Measurements from ENCODE around the gene ENTHD1. TPM values are rescaled to one million over a fixed set of nuclear protein-coding genes. Genes with fewer than 3 reads are reported as not detected.
A peak's percentile ranks its signal among the peaks of the same experiment; 100 is the strongest.

The ENTHD1 gene
- total RNA-seq, 1 donor from 2014 or later, result not detected

DNA sequence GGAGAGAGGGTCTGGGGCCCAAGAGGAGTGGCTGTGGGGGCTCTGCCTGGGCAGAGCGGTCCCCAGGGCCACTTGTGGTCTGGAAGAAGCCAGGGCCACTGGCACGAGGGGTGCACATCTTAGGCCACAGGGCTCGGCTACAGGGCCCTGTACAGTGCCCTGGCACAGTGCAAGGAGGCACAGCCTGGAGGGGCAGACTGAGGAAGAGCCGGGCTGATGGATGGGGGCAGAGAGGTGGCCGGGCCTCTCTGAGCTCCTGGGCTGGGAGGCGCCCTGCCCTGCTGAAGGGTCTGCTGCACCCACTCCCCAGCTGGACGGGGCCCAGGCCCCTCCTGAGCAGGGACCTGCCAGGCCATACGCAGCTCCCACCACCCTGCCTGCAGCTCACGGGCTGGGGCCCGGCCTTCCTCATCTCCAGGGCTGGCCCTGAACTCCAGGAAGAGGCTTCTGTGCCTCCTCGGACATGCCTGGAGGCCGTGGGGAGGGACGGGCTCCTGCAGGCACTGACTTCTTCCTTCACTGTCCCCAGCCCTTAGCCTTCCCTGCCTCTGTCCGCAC lies 199.5 kb downstream of the ENTHD1 start:
- H3K79me2 ChIP-seq (ENCODE audit: low read depth), result no peaks in the 10 kb centered on the region
- no peak overlapping the region for H3K4me3 ChIP-seq
- Mint-ChIP-seq H3K4me3 (no peak overlapping the region), H3K27ac (peak overlapping the region; percentile 46), H3K4me1 (peaks cover 48% of the 10 kb centered on the region), H3K9me3 (no peaks in the 10 kb centered on the region), H3K36me3 (no peaks in the 10 kb centered on the region), H3K27me3 (ENCODE audit: insufficient read depth, low read depth) (peaks cover 22% of the 10 kb centered on the region)
- H3K4me1 ChIP-seq, result peaks cover 21% of the 10 kb centered on the region
- H3K36me3 ChIP-seq, result no peaks in the 10 kb centered on the region
- no peak overlapping the region for H3K27ac ChIP-seq
- no peak for DNase-seq (ENCODE audit: low spot score)
- H4K20me1 ChIP-seq (ENCODE audit: low read depth), result no peaks in the 10 kb centered on the region
- no peaks in the 10 kb centered on the region for H3K9me3 ChIP-seq (ENCODE audit: low read depth)
- peaks cover 9% of the 10 kb centered on the region for H3F3A ChIP-seq (ENCODE audit: low read depth)
- H3K9ac ChIP-seq, result no peak overlapping the region
- TF ChIP-seq EZH2phosphoT487 (IDR thresholded peaks at IDR 0.05) (no peak), EZH2 (IDR thresholded peaks at IDR 0.05) (no peak)
- TF ChIP-seq, protein P1, sequence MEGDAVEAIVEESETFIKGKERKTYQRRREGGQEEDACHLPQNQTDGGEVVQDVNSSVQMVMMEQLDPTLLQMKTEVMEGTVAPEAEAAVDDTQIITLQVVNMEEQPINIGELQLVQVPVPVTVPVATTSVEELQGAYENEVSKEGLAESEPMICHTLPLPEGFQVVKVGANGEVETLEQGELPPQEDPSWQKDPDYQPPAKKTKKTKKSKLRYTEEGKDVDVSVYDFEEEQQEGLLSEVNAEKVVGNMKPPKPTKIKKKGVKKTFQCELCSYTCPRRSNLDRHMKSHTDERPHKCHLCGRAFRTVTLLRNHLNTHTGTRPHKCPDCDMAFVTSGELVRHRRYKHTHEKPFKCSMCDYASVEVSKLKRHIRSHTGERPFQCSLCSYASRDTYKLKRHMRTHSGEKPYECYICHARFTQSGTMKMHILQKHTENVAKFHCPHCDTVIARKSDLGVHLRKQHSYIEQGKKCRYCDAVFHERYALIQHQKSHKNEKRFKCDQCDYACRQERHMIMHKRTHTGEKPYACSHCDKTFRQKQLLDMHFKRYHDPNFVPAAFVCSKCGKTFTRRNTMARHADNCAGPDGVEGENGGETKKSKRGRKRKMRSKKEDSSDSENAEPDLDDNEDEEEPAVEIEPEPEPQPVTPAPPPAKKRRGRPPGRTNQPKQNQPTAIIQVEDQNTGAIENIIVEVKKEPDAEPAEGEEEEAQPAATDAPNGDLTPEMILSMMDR (IDR thresholded peaks at IDR 0.05), result no peak
- H2AFZ ChIP-seq (replicated peaks), result no peak overlapping the region
- H3K4me2 ChIP-seq, result no peak overlapping the region
- no peaks in the 10 kb centered on the region for H3K27me3 ChIP-seq

Small RNA genes lying within 50 kb of the gene (small RNA-seq; reads per million reads assigned to genes)
- gene RN7SKP210, result not detected

Other genes starting within 250 kb of the ENTHD1 start
- not detected in 2 replicates for gene GRAP2, start 7.3 kb upstream of the ENTHD1 start, total RNA-seq (ENCODE audit: low replicate concordance)
- gene TMA7B, start 66.6 kb upstream of the ENTHD1 start, total RNA-seq (ENCODE audit: low replicate concordance), result not detected in 2 replicates
- gene FAM83F, start 101.2 kb upstream of the ENTHD1 start, total RNA-seq (ENCODE audit: low replicate concordance), result 0.09 and 0.56 TPM in 2 replicates

Data from neural progenitor cell (in vitro differentiated cells).